ENCODE measurements around the gene PHRF1.

DNA sequence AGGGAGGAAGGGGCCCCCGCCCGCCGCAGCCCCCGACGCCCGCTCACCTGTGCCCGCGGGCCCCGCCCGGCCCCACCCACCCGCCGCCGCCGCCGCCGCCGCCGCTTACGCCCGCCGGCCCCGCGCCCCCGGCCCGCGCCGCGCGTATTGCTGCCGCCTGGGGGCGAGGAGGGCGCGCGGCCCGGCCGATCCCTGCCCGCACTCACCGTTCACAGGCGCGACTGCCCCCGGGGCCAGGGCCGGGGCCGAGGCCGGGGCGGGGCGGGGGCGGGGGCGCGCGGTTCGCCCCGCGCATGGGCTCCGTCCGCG lies 41.1 kb upstream of the PHRF1 start:
- TF ChIP-seq POLR2A (IDR thresholded peaks at IDR 0.05; ENCODE audit: low read depth) (no peak), POLR2AphosphoS5 (IDR thresholded peaks at IDR 0.05) (no peak), EP300 (IDR thresholded peaks at IDR 0.05) (no peak)
- TF ChIP-seq, protein P1, sequence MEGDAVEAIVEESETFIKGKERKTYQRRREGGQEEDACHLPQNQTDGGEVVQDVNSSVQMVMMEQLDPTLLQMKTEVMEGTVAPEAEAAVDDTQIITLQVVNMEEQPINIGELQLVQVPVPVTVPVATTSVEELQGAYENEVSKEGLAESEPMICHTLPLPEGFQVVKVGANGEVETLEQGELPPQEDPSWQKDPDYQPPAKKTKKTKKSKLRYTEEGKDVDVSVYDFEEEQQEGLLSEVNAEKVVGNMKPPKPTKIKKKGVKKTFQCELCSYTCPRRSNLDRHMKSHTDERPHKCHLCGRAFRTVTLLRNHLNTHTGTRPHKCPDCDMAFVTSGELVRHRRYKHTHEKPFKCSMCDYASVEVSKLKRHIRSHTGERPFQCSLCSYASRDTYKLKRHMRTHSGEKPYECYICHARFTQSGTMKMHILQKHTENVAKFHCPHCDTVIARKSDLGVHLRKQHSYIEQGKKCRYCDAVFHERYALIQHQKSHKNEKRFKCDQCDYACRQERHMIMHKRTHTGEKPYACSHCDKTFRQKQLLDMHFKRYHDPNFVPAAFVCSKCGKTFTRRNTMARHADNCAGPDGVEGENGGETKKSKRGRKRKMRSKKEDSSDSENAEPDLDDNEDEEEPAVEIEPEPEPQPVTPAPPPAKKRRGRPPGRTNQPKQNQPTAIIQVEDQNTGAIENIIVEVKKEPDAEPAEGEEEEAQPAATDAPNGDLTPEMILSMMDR (IDR thresholded peaks at IDR 0.05) = no peak

Data from esophagus muscularis mucosa (tissue), 4 donors.